WTC11 (cell line): ENCODE measurements around the gene KCNQ4.

Source experiments
- FOXK1 ChIP-seq: sonication (generic); formaldehyde crosslinking; IDR thresholded peaks from 2 replicates; pipeline ENCODE4 v1.8.0; 2022; ENCODE audit warnings: mild to moderate bottlenecking, moderate library complexity, missing genetic modification reagents
- MYBL2 ChIP-seq: sonication (generic); formaldehyde crosslinking; IDR thresholded peaks from 2 replicates; pipeline ENCODE4 v1.8.1; 2023; ENCODE audit warnings: mild to moderate bottlenecking, moderate library complexity, missing genetic modification reagents
- SMAD3 ChIP-seq: sonication (generic); formaldehyde crosslinking; IDR thresholded peaks from 2 replicates; pipeline ENCODE4 v1.8.0; 2022; ENCODE audit warnings: missing genetic modification reagents, mild to moderate bottlenecking, borderline replicate concordance
- TEAD4 ChIP-seq: sonication (generic); formaldehyde crosslinking; IDR thresholded peaks from 2 replicates; pipeline ENCODE4 v1.8.0; 2022; ENCODE audit warnings: mild to moderate bottlenecking, missing genetic modification reagents
- ZBTB21 ChIP-seq: sonication (generic); formaldehyde crosslinking; IDR thresholded peaks from 2 replicates; pipeline ENCODE4 v1.8.1; 2023; ENCODE audit warnings: mild to moderate bottlenecking, missing genetic modification reagents, borderline replicate concordance
- TF ChIP-seq, protein P1 (sequence below): fragments of 200-600 bp; IDR thresholded peaks from 2 replicates; pipeline ENCODE4 v1.8.0; 2022; ENCODE audit warnings: antibody characterized with exemption

DNA sequence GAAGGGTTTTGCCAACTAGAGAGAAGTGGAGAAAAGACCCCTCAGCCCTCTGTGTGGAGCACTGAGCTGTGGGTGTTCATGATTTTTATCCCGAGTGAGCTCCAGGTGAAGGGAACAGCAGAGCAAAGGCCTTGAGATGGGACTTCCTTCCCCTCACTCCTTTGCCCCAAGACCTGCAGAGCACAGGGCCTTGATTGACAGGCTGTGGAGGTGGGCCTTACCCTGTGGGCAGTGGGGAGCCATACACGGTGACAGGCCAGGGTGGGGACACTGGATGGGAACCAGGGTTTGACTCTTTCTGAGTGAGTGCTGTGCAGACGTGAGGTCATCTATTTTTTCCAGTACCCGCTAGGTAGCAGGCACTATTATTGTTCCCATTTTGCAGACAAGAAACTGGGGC is 10.5 kb downstream of the KCNQ4 start:
- TF ChIP-seq, protein P1, sequence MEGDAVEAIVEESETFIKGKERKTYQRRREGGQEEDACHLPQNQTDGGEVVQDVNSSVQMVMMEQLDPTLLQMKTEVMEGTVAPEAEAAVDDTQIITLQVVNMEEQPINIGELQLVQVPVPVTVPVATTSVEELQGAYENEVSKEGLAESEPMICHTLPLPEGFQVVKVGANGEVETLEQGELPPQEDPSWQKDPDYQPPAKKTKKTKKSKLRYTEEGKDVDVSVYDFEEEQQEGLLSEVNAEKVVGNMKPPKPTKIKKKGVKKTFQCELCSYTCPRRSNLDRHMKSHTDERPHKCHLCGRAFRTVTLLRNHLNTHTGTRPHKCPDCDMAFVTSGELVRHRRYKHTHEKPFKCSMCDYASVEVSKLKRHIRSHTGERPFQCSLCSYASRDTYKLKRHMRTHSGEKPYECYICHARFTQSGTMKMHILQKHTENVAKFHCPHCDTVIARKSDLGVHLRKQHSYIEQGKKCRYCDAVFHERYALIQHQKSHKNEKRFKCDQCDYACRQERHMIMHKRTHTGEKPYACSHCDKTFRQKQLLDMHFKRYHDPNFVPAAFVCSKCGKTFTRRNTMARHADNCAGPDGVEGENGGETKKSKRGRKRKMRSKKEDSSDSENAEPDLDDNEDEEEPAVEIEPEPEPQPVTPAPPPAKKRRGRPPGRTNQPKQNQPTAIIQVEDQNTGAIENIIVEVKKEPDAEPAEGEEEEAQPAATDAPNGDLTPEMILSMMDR: no peak
- no peak for TF ChIP-seq MYBL2 (CRISPR knock-in tag)
- TF ChIP-seq FOXK1 (CRISPR knock-in tag): no peak
- no peak for TF ChIP-seq ZBTB21 (CRISPR knock-in tag)
- TF ChIP-seq TEAD4 (CRISPR knock-in tag): no peak
- no peak for TF ChIP-seq SMAD3 (CRISPR knock-in tag)
